AG04450 (cell line): ENCODE data around the gene CTSE. TPM values are rescaled to one million over a fixed set of nuclear protein-coding genes. Genes with fewer than 3 reads are reported as not detected.

Experiments used
- CTCF ChIA-PET: fragments of 300-600, 350-600 bp; formaldehyde crosslinking; extraction: SDS; loops from one replicate; lab custom pipeline; 2022; ENCODE audit warnings: antibody characterized with exemption, inconsistent platforms; lab: Charles Lee
- POLR2A ChIA-PET: fragments of 350-600 bp; formaldehyde crosslinking; extraction: SDS; loops from one replicate; lab custom pipeline; 2021; ENCODE audit warnings: antibody characterized with exemption, inconsistent platforms; lab: Yijun Ruan, JAX
- DNase-seq: peaks from one replicate; pipeline ENCODE4 v3.0.0-alpha.2; 2011; ENCODE audit warnings: low read depth, low spot score
- H3K27ac ChIP-seq: one replicate; pipeline ENCODE4 v1.5.1; 2012; ENCODE audit warnings: low read depth, low read length, control low read depth
- H3K27me3 ChIP-seq: one replicate; pipeline ENCODE4 v1.6.0; 2012; ENCODE audit warnings: low read length; ENCODE audit not compliant: control insufficient read depth, insufficient read depth
- H3K4me3 ChIP-seq: 2 replicates; pipeline ENCODE4 v1.5.1; 2011; ENCODE audit warnings: mild to moderate bottlenecking, low read depth, low read length, control low read depth
- H3K9me3 ChIP-seq: 2 replicates; pipeline ENCODE4 v1.5.1; 2012; ENCODE audit warnings: low read length; ENCODE audit not compliant: control insufficient read depth, insufficient read depth
- CTCF ChIP-seq: IDR thresholded peaks from 2 replicates; pipeline ENCODE4 v1.5.1; 2011; ENCODE audit warnings: low read depth, low read length, control low read depth, inconsistent platforms
- polyA plus RNA-seq: library from polyadenylated mRNA; depleted of rRNA; stranded (reverse); fragments of >200 nt; gene quantifications from 2 replicates; pipeline ENCODE4 v1.2.3, GENCODE V29; 2011

CTSE gene
- polyA plus RNA-seq, 1 experiment, result not detected

GRCh38 chr1:205980237-205980870, 43.3 kb downstream of the CTSE start:
- Histone ChIP-seq H3K4me3 (no peak overlapping the region), H3K27ac (no peak overlapping the region), H3K27me3 (no peaks in the 10 kb centered on the region), H3K9me3 (no peaks in the 10 kb centered on the region; the same call in 1 of the 2 replicates)
- POLR2A ChIA-PET, result no interaction called here
- DNase-seq, result no peak
- CTCF ChIA-PET, result interaction anchor here (1.0 to 12.1 kb wide), 5 partner anchors 56 to 321 kb away, joined by 3 to 567 read pairs (median 163); no protein-coding TSS in a partner anchor
- no peak for TF ChIP-seq CTCF

- Histone ChIP-seq H3K27me3 (no peaks in the 10 kb centered on the region), H3K9me3 (no peaks in the 10 kb centered on the region; the same call in 1 of the 2 replicates), H3K4me3 (no peak overlapping the region), H3K27ac (no peak overlapping the region)
- TF ChIP-seq CTCF, result no peak
- DNase-seq, result no peak
- CTCF ChIA-PET, result interaction anchor here (1.0 to 12.1 kb wide), 5 partner anchors 13 to 320 kb away, joined by 3 to 567 read pairs (median 163); no protein-coding TSS in a partner anchor
- POLR2A ChIA-PET, result no interaction called here
Observed at GRCh38 chr1:205979301-205979700, 44.4 kb downstream of the CTSE start.

DNA sequence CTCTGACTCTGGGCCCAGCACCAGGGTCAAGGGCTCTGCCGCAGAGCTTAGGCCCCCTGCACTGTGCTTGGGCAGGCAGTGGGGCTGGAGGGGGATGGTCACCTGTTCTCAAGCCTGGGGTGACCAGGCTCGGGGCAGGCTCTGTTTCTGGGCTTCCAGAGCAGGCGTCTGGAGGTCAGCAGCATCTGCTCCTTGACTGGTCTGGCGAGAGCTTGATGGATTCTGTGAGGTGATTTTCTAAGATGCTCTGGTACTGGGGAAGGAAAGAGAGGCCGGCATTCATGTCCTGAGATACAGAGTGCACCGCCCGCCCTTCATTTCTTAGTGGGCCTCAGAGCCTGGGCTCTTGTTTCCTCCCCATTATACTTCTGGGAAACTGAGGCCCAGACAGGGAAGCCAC, 45.0 kb downstream of the CTSE start:
- Histone ChIP-seq H3K9me3 (no peaks in the 10 kb centered on the region; the same call in 1 of the 2 replicates), H3K4me3 (no peak overlapping the region), H3K27me3 (no peaks in the 10 kb centered on the region), H3K27ac (no peak overlapping the region)
- POLR2A ChIA-PET, result no interaction called here
- DNase-seq, result no peak
- CTCF ChIA-PET, result interaction anchor here (1.0 to 12.1 kb wide), 9 partner anchors 8 to 319 kb away, joined by 5 to 567 read pairs (median 33); no protein-coding TSS in a partner anchor
- no peak for TF ChIP-seq CTCF

GRCh38 chr1:205977402-205978014, 46.2 kb downstream of the CTSE start:
- Histone ChIP-seq H3K27me3 (no peaks in the 10 kb centered on the region), H3K4me3 (no peak overlapping the region), H3K9me3 (no peaks in the 10 kb centered on the region; the same call in 1 of the 2 replicates), H3K27ac (no peak overlapping the region)
- POLR2A ChIA-PET, result interaction anchor here (0.5 to 1.7 kb wide), 7 partner anchors 14 to 319 kb away, joined by 3 to 14 read pairs (median 5); no protein-coding TSS in a partner anchor
- DNase-seq, result peak; percentile 65
- CTCF ChIA-PET, result interaction anchor here (0.6 to 12.1 kb wide), 96 partner anchors 9 to 1005 kb away, joined by 3 to 567 read pairs (median 5); partner anchors contain the start of genes RAB29, RAB7B, SLC26A9 and SLC41A1
- peak; percentile 98 for TF ChIP-seq CTCF
